HG02852 (cell line): ENCODE data around the gene CFAP74.

Experiments
- ATAC-seq: cut with Tn5 transposase; IDR thresholded peaks from one replicate; pipeline ENCODE4 v1.9.1; 2021; ENCODE audit warnings: mild to moderate bottlenecking, moderate library complexity; ENCODE audit not compliant: unreplicated experiment

CFAP74 gene

GRCh38 chr1:2022063-2022770 is 18.6 kb upstream of the CFAP74 start:
- ATAC-seq, result no peak

DNA sequence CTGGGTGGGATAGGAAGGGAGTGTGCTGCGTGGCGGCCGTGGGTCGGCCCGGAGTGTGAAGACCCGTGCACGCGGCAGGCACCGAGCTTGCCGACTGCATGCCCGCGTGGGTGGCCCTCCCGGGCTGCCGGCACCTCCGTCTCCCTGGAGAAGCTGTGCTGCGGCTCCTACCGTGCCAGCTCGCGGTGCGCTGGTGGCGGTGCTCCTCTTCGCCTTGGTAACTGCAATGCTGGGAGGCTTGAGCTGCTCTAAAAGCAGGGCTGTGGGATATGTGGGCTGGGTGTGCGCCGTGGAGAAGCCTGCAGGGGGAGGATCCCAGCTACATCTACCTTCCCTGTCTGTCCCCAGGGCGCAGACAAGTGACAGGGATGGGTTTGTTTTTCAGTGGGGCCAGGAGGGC is 18.0 kb upstream of the CFAP74 start:
- ATAC-seq, result no peak

DNA sequence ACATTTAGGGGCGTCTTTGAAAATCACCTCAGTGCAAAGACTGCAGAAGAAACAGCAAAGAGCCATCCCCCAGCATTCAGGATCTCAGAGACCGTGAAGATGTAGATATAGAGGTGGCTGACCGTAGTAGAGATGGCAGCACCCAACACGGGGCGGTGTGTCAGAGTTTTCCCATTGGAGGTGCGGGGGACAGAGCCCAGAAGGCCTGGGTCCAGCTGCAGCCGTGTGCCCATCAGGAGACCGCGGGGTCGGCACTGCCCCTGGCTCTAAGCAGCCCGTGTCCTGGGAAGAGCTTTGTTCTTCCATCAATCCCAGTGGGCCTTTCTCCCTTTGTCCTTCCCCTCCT is 16.7 kb upstream of the CFAP74 start:
- no peak for ATAC-seq

- no peak for ATAC-seq
Measured at GRCh38 chr1:2019571-2020309, 16.2 kb upstream of the CFAP74 start.

DNA sequence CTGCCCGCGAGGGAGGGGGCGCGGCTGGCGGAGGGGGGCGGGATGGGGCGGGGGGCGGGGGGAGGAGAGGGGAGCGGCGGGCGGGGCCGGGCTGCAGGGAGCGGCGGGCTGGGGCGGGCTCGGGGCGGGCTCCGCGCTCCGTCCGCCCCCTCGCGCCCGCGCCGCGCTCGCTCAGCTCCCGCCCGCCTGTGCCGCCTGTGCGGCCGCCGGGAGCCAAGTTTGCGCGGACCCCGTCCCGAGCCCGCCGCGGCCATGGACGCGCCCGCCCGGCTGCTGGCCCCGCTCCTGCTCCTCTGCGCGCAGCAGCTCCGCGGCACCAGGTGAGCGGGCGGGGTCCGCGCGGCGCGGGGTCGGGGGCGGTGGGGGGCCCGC is 15.6 kb upstream of the CFAP74 start, which contains the start of gene GABRD:
Gene GABRD, plus strand, starts transcription at position 174 of the 372 bp plus-strand sequence. Its CDS starts 79 bp downstream, at position 253.
- ATAC-seq, result no peak

DNA sequence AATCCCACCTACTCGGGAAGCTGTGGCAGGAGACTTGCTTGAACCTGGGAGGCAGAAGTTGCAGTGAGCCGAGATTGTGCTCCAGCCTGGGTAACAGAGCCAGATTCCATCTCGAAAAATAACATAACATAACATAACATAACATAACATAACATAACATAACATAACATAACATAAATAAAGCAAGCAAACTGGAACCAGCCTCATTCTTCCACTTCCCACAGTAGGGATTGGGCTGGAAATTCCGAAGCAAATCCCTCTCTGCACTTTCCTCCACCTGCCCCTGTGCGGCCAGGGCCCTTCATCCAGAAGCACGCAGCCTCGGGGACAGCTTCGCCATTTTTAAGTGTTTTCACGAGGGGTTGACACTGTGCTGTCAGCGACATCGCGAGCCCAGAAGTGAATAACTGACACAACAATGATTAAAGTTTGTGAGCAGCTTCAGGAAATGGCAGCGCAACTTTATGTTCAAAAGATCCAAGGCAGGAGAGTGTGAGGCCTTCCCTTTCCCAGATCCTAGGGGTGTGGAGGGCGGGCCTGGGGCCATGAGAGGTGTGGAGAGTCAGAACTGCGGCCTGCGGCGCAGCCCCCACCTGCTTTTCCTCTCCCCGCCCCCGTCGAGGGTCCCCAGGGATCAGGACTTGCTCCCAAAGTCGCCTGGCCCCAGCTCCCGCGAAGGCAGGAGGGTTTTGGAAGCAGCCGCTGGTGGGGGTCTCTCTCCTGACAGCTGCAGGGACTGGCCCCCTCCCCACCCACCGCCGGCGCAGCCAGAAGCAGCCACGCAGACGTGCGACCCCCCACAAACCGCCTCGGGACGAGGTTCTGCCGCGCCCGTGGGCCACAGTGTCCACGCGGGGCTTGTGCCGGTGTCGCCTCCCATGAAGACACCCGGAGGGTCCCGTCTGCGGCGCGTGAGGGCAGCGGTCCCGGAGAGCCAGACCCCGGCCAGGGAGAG is 14.9 kb upstream of the CFAP74 start:
- ATAC-seq, result no peak

DNA sequence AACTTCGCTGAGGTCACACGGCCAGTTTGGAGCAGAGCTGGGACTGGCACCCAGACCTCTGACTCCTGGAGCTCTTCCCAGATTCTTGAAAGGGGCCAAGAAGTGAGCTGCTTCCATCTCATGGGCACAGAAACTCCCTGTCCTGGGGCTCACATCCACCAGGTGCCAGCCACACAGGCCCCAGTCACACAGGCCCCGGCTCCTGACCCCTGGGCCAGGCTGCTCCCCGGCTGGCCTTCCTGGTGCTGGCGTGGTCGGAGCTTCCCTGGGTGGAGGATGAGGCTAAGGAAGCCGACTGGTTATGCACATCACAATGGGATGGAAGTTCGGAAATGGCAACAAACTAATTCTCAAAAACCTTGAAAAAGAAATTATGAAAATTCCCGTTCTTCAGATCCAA is 12.5 kb upstream of the CFAP74 start:
- ATAC-seq, result no peak

- no peak for ATAC-seq
Measured at GRCh38 chr1:2014741-2015735, 11.5 kb upstream of the CFAP74 start.

- no peak for ATAC-seq
Measured at GRCh38 chr1:2014181-2014580, 10.6 kb upstream of the CFAP74 start.

GRCh38 chr1:2009101-2010053 is 5.8 kb upstream of the CFAP74 start:
- ATAC-seq, result no peak

DNA sequence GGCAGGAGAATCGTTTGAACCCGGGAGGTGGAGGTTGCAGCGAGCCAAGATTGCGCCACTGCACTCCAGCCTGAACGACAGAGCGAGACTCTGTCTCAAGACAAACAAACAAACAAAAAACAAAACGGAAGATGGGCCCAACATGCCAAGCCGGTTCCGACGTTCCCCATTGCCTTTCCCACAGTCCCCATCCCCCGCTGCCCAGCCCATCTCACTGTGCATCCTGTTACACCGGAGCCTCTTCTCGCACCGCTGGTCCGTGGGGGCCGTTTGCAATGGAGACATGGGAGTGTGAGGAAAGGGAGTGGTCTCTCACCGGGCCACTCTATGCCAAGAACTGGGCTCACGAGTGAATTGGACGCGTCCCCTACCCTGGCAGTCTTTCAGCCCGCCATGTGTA is 1.3 kb upstream of the CFAP74 start:
- ATAC-seq, result no peak

GRCh38 chr1:2001773-2002411 is 1.7 kb downstream of the CFAP74 start:
- no peak for ATAC-seq

- no peak for ATAC-seq
Measured at GRCh38 chr1:2000850-2001249, 2.7 kb downstream of the CFAP74 start.

DNA sequence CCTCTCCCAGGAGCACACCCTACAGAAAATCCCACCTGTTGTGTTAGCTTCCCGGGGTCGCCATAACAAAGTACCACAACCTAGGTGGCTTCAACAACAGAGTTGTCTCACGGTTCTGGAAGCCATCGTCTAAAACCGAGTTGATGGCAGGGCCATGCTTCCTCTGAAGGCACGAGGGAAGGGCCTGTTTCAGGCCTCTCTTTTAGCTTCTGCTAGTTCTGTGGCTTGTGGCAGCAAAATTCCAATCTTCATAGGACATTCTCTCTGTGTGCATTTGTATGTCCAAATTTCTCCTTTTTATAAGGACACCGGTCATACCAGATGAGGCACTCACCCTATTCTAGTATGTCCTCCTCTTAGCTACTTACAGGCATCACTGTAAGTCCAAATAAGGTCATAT is 3.2 kb downstream of the CFAP74 start:
- no peak for ATAC-seq

DNA sequence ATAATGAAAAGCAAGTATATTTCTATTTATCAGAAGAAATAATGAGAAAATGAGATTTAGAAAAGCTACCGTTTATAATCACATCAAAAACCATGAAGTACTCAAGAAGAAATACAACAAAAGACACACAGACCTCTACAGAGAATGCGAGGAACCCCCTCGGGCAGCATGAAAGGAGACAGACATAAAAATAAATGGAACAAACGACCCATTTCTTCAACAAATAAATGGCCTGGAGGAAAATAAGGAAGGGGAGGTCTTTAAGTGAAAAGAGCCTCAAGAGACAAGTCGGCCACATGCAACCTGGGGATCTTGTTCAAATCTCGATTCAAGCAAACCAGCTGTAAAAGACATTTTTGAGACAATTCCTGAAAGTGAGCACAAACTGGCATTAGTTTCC is 6.0 kb downstream of the CFAP74 start:
- ATAC-seq, result no peak

GRCh38 chr1:1996207-1996651 is 7.4 kb downstream of the CFAP74 start:
- no peak for ATAC-seq

GRCh38 chr1:1994536-1994935 is 9.1 kb downstream of the CFAP74 start:
- ATAC-seq, result no peak

- ATAC-seq, result no peak
Measured at GRCh38 chr1:1990222-1990621, 13.4 kb downstream of the CFAP74 start.

- no peak for ATAC-seq
Measured at GRCh38 chr1:1989789-1990188, 13.8 kb downstream of the CFAP74 start.
